Fibroblast of lung (primary cell): ENCODE results near the gene CDRT15.

Source experiments
- EZH2 ChIP-seq: IDR thresholded peaks from 2 replicates; pipeline ENCODE4 v1.5.1; 2012; ENCODE audit warnings: low read length, control low read depth, mild to moderate bottlenecking; ENCODE audit errors: missing control alignments
- TF ChIP-seq, protein P1 (sequence below), 2 donors: IDR thresholded peaks in 1 of 2; conservative IDR thresholded peaks in 1 of 2; 1 replicate in 1 of 2; 2 replicates in 1 of 2; pipeline ENCODE4 v1.5.1; 2011 to 2012; ENCODE audit warnings: low read length in 2 of 2, control low read depth in 1 of 2, inconsistent platforms in 1 of 2, low read depth in 1 of 2, mild to moderate bottlenecking in 1 of 2

DNA sequence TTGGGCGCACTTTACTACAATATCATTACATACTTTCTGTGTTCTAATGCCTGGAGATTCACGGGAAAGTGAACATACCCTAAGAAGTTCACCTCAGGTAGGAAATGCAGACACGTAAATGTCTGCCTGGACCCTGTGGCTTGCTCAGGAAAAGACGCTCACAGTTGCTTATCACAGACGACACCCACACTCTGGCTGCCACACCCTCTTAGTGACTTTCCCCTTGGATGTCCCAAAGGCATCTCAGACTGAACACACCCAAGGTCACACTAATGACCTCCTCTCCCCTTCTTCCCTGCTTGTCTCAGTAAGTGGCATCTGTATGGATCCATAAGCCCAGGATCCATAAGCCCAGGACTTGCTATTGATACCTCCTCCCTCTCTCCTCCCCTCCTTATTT is 32.6 kb downstream of the CDRT15 start:
- TF ChIP-seq, protein P1, sequence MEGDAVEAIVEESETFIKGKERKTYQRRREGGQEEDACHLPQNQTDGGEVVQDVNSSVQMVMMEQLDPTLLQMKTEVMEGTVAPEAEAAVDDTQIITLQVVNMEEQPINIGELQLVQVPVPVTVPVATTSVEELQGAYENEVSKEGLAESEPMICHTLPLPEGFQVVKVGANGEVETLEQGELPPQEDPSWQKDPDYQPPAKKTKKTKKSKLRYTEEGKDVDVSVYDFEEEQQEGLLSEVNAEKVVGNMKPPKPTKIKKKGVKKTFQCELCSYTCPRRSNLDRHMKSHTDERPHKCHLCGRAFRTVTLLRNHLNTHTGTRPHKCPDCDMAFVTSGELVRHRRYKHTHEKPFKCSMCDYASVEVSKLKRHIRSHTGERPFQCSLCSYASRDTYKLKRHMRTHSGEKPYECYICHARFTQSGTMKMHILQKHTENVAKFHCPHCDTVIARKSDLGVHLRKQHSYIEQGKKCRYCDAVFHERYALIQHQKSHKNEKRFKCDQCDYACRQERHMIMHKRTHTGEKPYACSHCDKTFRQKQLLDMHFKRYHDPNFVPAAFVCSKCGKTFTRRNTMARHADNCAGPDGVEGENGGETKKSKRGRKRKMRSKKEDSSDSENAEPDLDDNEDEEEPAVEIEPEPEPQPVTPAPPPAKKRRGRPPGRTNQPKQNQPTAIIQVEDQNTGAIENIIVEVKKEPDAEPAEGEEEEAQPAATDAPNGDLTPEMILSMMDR (conservative IDR thresholded peaks at IDR 0.05 in 1 of 2, IDR thresholded peaks at IDR 0.05 in 1 of 2; ENCODE audit: low read depth in 1 of 2, low read length in 2 of 2): no peak
- no peak for TF ChIP-seq EZH2
